ENCODE measurements around the gene TTC24. TPM values are rescaled to one million over a fixed set of nuclear protein-coding genes. Genes with fewer than 3 reads are reported as not detected.

The TTC24 gene
- total and polyA plus RNA-seq, 3 donors from 2014 or later = 0.38 TPM; not detected in 2

- H3K9me3 ChIP-seq = no peaks in the 10 kb centered on the region
- H3K27ac ChIP-seq = no peak within 1 kb of the TSS
- 40 to 49% methylated on average over 7 of the region's 7 CpGs for WGBS, 2 donors
- H3K4me3 ChIP-seq = no peak within 1 kb of the TSS
- no peak for DNase-seq
- H3K4me1 ChIP-seq = peaks cover 14% of the 10 kb centered on the region
- intact Hi-C loops (cut with DNase I; ENCODE audit: low total_unique reads) = no loop called here
- TF ChIP-seq CTCF (IDR thresholded peaks at IDR 0.05) (no peak), POLR2A (IDR thresholded peaks at IDR 0.05) (no peak)
- no peaks in the 10 kb centered on the region for H3K36me3 ChIP-seq (ENCODE audit: low read depth, missing control alignments)
- H3K27me3 ChIP-seq = no peaks in the 10 kb centered on the region
Measured at GRCh38 chr1:156618853-156619581, 39.5 kb downstream of the TTC24 start, which contains the start of gene HAPLN2. HAPLN2 (plus strand) TSS chr1:156619415; CDS start chr1:156623491, 4,076 bp downstream.

GRCh38 chr1:156619582-156619955 is 40.0 kb downstream of the TTC24 start:
- DNase-seq = no peak
- no peak overlapping the region for H3K27ac ChIP-seq
- peaks cover 20% of the 10 kb centered on the region for H3K4me1 ChIP-seq
- 49 to 50% methylated on average over 6 of the region's 6 CpGs for WGBS, 2 donors
- no peaks in the 10 kb centered on the region for H3K36me3 ChIP-seq (ENCODE audit: low read depth, missing control alignments)
- H3K9me3 ChIP-seq = no peaks in the 10 kb centered on the region
- no peak for TF ChIP-seq CTCF (IDR thresholded peaks at IDR 0.05)
- no peak for TF ChIP-seq POLR2A (IDR thresholded peaks at IDR 0.05)
- H3K4me3 ChIP-seq = no peak overlapping the region
- intact Hi-C loops (cut with DNase I; ENCODE audit: low total_unique reads) = no loop called here
- H3K27me3 ChIP-seq = no peaks in the 10 kb centered on the region

GRCh38 chr1:156622581-156623297 is 43.2 kb downstream of the TTC24 start:
- 62 to 86% methylated on average over 4 to 6 of the region's 6 CpGs for WGBS, 2 donors

GRCh38 chr1:156623946-156624813 is 44.7 kb downstream of the TTC24 start:
- intact Hi-C loops (cut with DNase I; ENCODE audit: low total_unique reads) = no loop called here
- no peaks in the 10 kb centered on the region for H3K27me3 ChIP-seq
- DNase-seq = peak; percentile 73

More at GRCh38 chr1:156622581-156623297, 43.2 kb downstream of the TTC24 start:
- Histone ChIP-seq H3K27me3 (no peaks in the 10 kb centered on the region), H3K9me3 (no peaks in the 10 kb centered on the region), H3K27ac (no peak overlapping the region), H3K4me1 (peaks cover 20% of the 10 kb centered on the region), H3K36me3 (ENCODE audit: low read depth, missing control alignments) (no peaks in the 10 kb centered on the region), H3K4me3 (no peak overlapping the region)
- DNase-seq = no peak
- intact Hi-C loops (cut with DNase I; ENCODE audit: low total_unique reads) = no loop called here
- TF ChIP-seq CTCF (IDR thresholded peaks at IDR 0.05) (no peak), POLR2A (IDR thresholded peaks at IDR 0.05) (no peak)

More at GRCh38 chr1:156623946-156624813, 44.7 kb downstream of the TTC24 start:
- no peaks in the 10 kb centered on the region for H3K9me3 ChIP-seq
- H3K4me1 ChIP-seq = peaks cover 18% of the 10 kb centered on the region
- no peak for TF ChIP-seq POLR2A (IDR thresholded peaks at IDR 0.05)
- peak in 1 of 3 experiments; percentile 33 for TF ChIP-seq CTCF (IDR thresholded peaks at IDR 0.05)
- no peaks in the 10 kb centered on the region for H3K36me3 ChIP-seq (ENCODE audit: low read depth, missing control alignments)
- peak overlapping the region in 1 of 2 donors; percentile 41 for H3K27ac ChIP-seq
- peak overlapping the region; percentile 47 to 62 for H3K4me3 ChIP-seq
- WGBS, 2 donors = 0 to 1% methylated on average over 30 to 51 of the region's 87 CpGs
